SK-N-SH (cell line): ENCODE results near the gene BRIX1. TPM values are rescaled to one million over a fixed set of nuclear protein-coding genes. Genes with fewer than 3 reads are reported as not detected.
A peak's percentile ranks its signal among the peaks of the same experiment; 100 is the strongest.

Experiments
- CTCF ChIA-PET: fragments of 300-600, 350-600 bp; formaldehyde crosslinking; extraction: SDS; loops from one replicate; lab custom pipeline; 2021; lab: Yijun Ruan, JAX
- POLR2A ChIA-PET: fragments of 350-600 bp; sonication (Branson Sonifier 250); formaldehyde crosslinking; extraction: SDS; loops from one replicate; lab custom pipeline; 2020; ENCODE audit warnings: antibody characterized with exemption, inconsistent platforms; lab: Yijun Ruan, JAX
- DNase-seq: peaks from one replicate; pipeline ENCODE4 v3.0.0; 2012
- H2AFZ ChIP-seq: fragments of 200-600 bp; sonication (generic); 2 replicates; pipeline ENCODE4 v1.8.1; 2016; ENCODE audit warnings: antibody characterized with exemption, mild to moderate bottlenecking, low read depth
- H3F3A ChIP-seq: fragments of 200-600 bp; sonication (generic); replicated peaks from 2 replicates; pipeline ENCODE3; 2016; ENCODE audit warnings: antibody characterized with exemption, mild to moderate bottlenecking; ENCODE audit not compliant: insufficient read depth
- H3K27ac ChIP-seq, 2 experiments: fragments of 200-500 bp in 1 of 2; fragments of 200-600 bp in 1 of 2; sonication (Bioruptor generic) in 1 of 2; sonication (generic), shearing (Covaris generic) in 1 of 2; 2 replicates each; pipeline versions ENCODE4 v1.5.1 to v1.6.1; 2014 to 2016; ENCODE audit warnings: low read depth in 2 of 2, inconsistent platforms in 1 of 2, low read length in 1 of 2, mild to moderate bottlenecking in 1 of 2, mixed read lengths in 1 of 2
- H3K27me3 ChIP-seq: fragments of 200-600 bp; sonication (generic), shearing (Covaris generic); 2 replicates; pipeline ENCODE4 v1.6.1; 2016; ENCODE audit warnings: mixed run types; ENCODE audit not compliant: insufficient read depth
- H3K36me3 ChIP-seq, 2 experiments: fragments of 200-500 bp in 1 of 2; fragments of 200-600 bp in 1 of 2; sonication (Bioruptor generic) in 1 of 2; sonication (generic) in 1 of 2; replicated peaks in 1 of 2; 2 replicates each; pipeline versions ENCODE3 to v1.5.1; 2014 to 2016; ENCODE audit warnings: low read length in 1 of 2, mild to moderate bottlenecking in 1 of 2; ENCODE audit not compliant: insufficient read depth in 2 of 2, control insufficient read depth in 1 of 2
- H3K4me1 ChIP-seq, 2 experiments: fragments of 200-500 bp in 1 of 2; fragments of 200-600 bp in 1 of 2; sonication (Bioruptor generic) in 1 of 2; sonication (generic), shearing (Covaris generic) in 1 of 2; 2 replicates each; pipeline versions ENCODE4 v1.5.1 to v1.6.1; 2014 to 2016; ENCODE audit warnings: low read depth in 1 of 2, low read length in 1 of 2, mixed run types in 1 of 2; ENCODE audit not compliant: insufficient read depth in 2 of 2, control insufficient read depth in 1 of 2
- H3K4me2 ChIP-seq: fragments of 200-600 bp; sonication (generic), shearing (Covaris generic); 2 replicates; pipeline ENCODE4 v1.6.1; 2017; ENCODE audit warnings: mixed run types
- H3K4me3 ChIP-seq, 2 experiments: fragments of 200-500 bp in 1 of 2; fragments of 200-600 bp in 1 of 2; sonication (Bioruptor generic) in 1 of 2; sonication (generic), shearing (Covaris generic) in 1 of 2; 2 replicates each; pipeline versions ENCODE4 v1.5.1 to v1.8.1; 2014 to 2016; ENCODE audit warnings: low read depth in 2 of 2, inconsistent platforms in 1 of 2, low read length in 1 of 2, mild to moderate bottlenecking in 1 of 2, mixed read lengths in 1 of 2, moderate library complexity in 1 of 2
- H3K79me2 ChIP-seq: fragments of 200-600 bp; sonication (generic); 2 replicates; pipeline ENCODE4 v1.8.1; 2017; ENCODE audit warnings: mild to moderate bottlenecking; ENCODE audit not compliant: insufficient read depth
- H3K9ac ChIP-seq: fragments of 200-600 bp; sonication (generic); 2 replicates; pipeline ENCODE4 v1.6.1; 2017; ENCODE audit warnings: mixed run types
- H3K9me2 ChIP-seq: fragments of 200-600 bp; sonication (generic); 2 replicates; pipeline ENCODE4 v1.6.1; 2017; ENCODE audit warnings: mixed run types
- H3K9me3 ChIP-seq: fragments of 200-600 bp; sonication (generic); 2 replicates; pipeline ENCODE4 v1.6.1; 2017; ENCODE audit warnings: mixed run types, mild to moderate bottlenecking, moderate library complexity
- H4K20me1 ChIP-seq: fragments of 200-600 bp; sonication (generic); 2 replicates; pipeline ENCODE4 v1.6.1; 2017; ENCODE audit warnings: mild to moderate bottlenecking, mixed run types; ENCODE audit not compliant: insufficient read depth
- CHD2 ChIP-seq: fragments of 150-350 bp; IDR thresholded peaks from 2 replicates; pipeline ENCODE4 v1.6.1; 2018; ENCODE audit warnings: low read length; ENCODE audit not compliant: partially characterized antibody
- CTCF ChIP-seq: fragments of 200-600 bp; sonication (generic); IDR thresholded peaks from 2 replicates; pipeline ENCODE4 v1.6.1; 2017; ENCODE audit warnings: antibody characterized with exemption, mild to moderate bottlenecking, moderate library complexity
- ELF1 ChIP-seq: IDR thresholded peaks from 2 replicates; pipeline ENCODE4 v1.4.0; 2012
- EZH2phosphoT487 ChIP-seq: fragments of 200-600 bp; sonication (generic); IDR thresholded peaks from 2 replicates; pipeline ENCODE4 v1.6.1; 2017; ENCODE audit warnings: low read depth, mixed run types, mild to moderate bottlenecking, antibody characterized with exemption, moderate library complexity, borderline replicate concordance
- GATA2 ChIP-seq: sonication (generic); formaldehyde crosslinking; IDR thresholded peaks from 2 replicates; pipeline ENCODE4 v1.5.0; 2020; ENCODE audit warnings: mild to moderate bottlenecking, missing genetic modification reagents
- MEF2A ChIP-seq: IDR thresholded peaks from 2 replicates; pipeline ENCODE4 v1.4.0; 2012; ENCODE audit warnings: low read depth, borderline replicate concordance
- POLR2AphosphoS5 ChIP-seq: IDR thresholded peaks from 2 replicates; pipeline ENCODE4 v1.6.1; 2012; ENCODE audit warnings: low read depth, low read length
- RAD21 ChIP-seq: IDR thresholded peaks from 2 replicates; pipeline ENCODE4 v1.6.1; 2012; ENCODE audit warnings: mild to moderate bottlenecking, low read length
- REST ChIP-seq: IDR thresholded peaks from 2 replicates; pipeline ENCODE4 v1.6.1; 2012; ENCODE audit warnings: mild to moderate bottlenecking, low read depth, low read length, moderate library complexity
- RFX5 ChIP-seq: IDR thresholded peaks from 2 replicates; pipeline ENCODE4 v1.6.1; 2012; ENCODE audit warnings: mild to moderate bottlenecking, improper control_type of control experiment, low read length
- RXRA ChIP-seq: IDR thresholded peaks from 2 replicates; pipeline ENCODE4 v1.4.0; 2012; ENCODE audit warnings: low read depth, mild to moderate bottlenecking, borderline replicate concordance
- SMC3 ChIP-seq: IDR thresholded peaks from 2 replicates; pipeline ENCODE4 v1.6.1; 2012; ENCODE audit warnings: low read depth, low read length, improper control_type of control experiment
- USF2 ChIP-seq: fragments of 150-350 bp; IDR thresholded peaks from 2 replicates; pipeline ENCODE4 v1.6.1; 2017; ENCODE audit warnings: antibody characterized with exemption, low read length, low read depth, borderline replicate concordance
- ZBTB33 ChIP-seq: IDR thresholded peaks from 2 replicates; pipeline ENCODE4 v1.4.0; 2012; ENCODE audit warnings: low read depth, borderline replicate concordance
- WGBS: methylation state at CpG from one replicate; pipeline ENCODE4 v1.1.6; 2017; ENCODE audit warnings: low lambda C conversion rate; 5-methylcytosine and 5-hydroxymethylcytosine counted together
- polyA plus RNA-seq, 3 experiments: library from polyadenylated mRNA; depleted of rRNA; stranded (reverse); fragments of >200 nt; gene quantifications; 2 replicates each; pipeline ENCODE4 v1.2.3, GENCODE V29; 2012

Gene BRIX1
- polyA plus RNA-seq, 1 of the 3 experiments (the other 2 are of a cell fraction), result 18.4 TPM

GRCh38 chr5:34957857-34958690, 42.6 kb downstream of the BRIX1 start:
- Histone ChIP-seq H4K20me1 (no peaks in the 10 kb centered on the region), H3K4me2 (no peak overlapping the region), H3K79me2 (no peaks in the 10 kb centered on the region), H3K27me3 (no peaks in the 10 kb centered on the region), H3K36me3 (peaks cover 24 to 26% of the 10 kb centered on the region in 2 experiments), H3K4me1 (no peaks in the 10 kb centered on the region), H3F3A (peaks cover 16% of the 10 kb centered on the region), H2AFZ (no peak overlapping the region), H3K27ac (no peak overlapping the region), H3K9me3 (no peaks in the 10 kb centered on the region), H3K9ac (no peak overlapping the region), H3K4me3 (no peak overlapping the region), H3K9me2 (no peaks in the 10 kb centered on the region)
- CTCF ChIA-PET, result interaction anchor here (0.6 to 2.2 kb wide), 20 partner anchors 9 to 1001 kb away, joined by 3 to 11 read pairs (median 4); no protein-coding TSS in a partner anchor
- whole genome bisulfite sequencing, result 48% methylated on average over 5 of the region's 5 CpGs
- peak; percentile 21; the same call in 1 of the 2 replicates for TF ChIP-seq SMC3
- TF ChIP-seq RAD21, result peak; percentile 55
- TF ChIP-seq USF2, result no peak
- peak; percentile 65 for TF ChIP-seq CTCF
- POLR2A ChIA-PET, result no interaction called here
- peak; percentile 61 for DNase-seq

GRCh38 chr5:34959323-34959722, 43.8 kb downstream of the BRIX1 start:
- H3K4me3 ChIP-seq, result no peak overlapping the region
- no peak overlapping the region for H3K9ac ChIP-seq
- TF ChIP-seq ELF1 (no peak), RXRA (no peak), RFX5 (no peak), MEF2A (no peak), ZBTB33 (no peak), GATA2 (CRISPR knock-in tag) (no peak), REST (no peak), RAD21 (no peak), USF2 (no peak), CHD2 (no peak), EZH2phosphoT487 (no peak), POLR2AphosphoS5 (no peak)
- no peaks in the 10 kb centered on the region for H3K79me2 ChIP-seq
- H3K27ac ChIP-seq, result no peak overlapping the region
- H3K36me3 ChIP-seq, result peaks cover 16 to 18% of the 10 kb centered on the region in 2 experiments
- ChIA-PET CTCF (interaction anchor here (1.0 to 2.2 kb wide), 5 partner anchors 8 to 27 kb away, joined by 4 to 7 read pairs (median 5); no protein-coding TSS in a partner anchor), POLR2A (no interaction called here)
- H4K20me1 ChIP-seq, result no peaks in the 10 kb centered on the region
- H3F3A ChIP-seq, result peaks cover 16% of the 10 kb centered on the region
- H3K9me2 ChIP-seq, result no peaks in the 10 kb centered on the region
- no peak for DNase-seq
- no peaks in the 10 kb centered on the region for H3K4me1 ChIP-seq
- no peaks in the 10 kb centered on the region for H3K27me3 ChIP-seq
- WGBS, result 86% methylated on average over 1 of the region's 1 CpG
- no peaks in the 10 kb centered on the region for H3K9me3 ChIP-seq
- H3K4me2 ChIP-seq, result no peak overlapping the region
- H2AFZ ChIP-seq, result no peak overlapping the region
